ENCODE data around the gene RAB8B. TPM values are rescaled to one million over a fixed set of nuclear protein-coding genes. Genes with fewer than 3 reads are reported as not detected.

The RAB8B gene
- total and polyA plus RNA-seq, 2 experiments from 2014 or later, result 5.1 to 12.4 TPM

- DNase-seq (ENCODE audit: low read depth in 1 of 2, low spot score in 1 of 2), result no peak
- Histone ChIP-seq H3K36me3 (no peaks in the 10 kb centered on the region), H3K4me3 (no peak overlapping the region), H3K27ac (no peak overlapping the region), H3K27me3 (peaks cover 13% of the 10 kb centered on the region), H3K4me1 (ENCODE audit: low read depth) (peaks cover 19% of the 10 kb centered on the region), H3K9me3 (ENCODE audit: low read depth) (no peaks in the 10 kb centered on the region)
- no peak for TF ChIP-seq CTCF (IDR thresholded peaks at IDR 0.05; ENCODE audit: low read depth, low read length)
These were observed 21.0 kb downstream of the RAB8B start for GRCh38 chr15:63210151-63211091.

- Histone ChIP-seq H3K4me3 (no peak overlapping the region), H3K4me1 (ENCODE audit: low read depth) (peaks cover 19% of the 10 kb centered on the region), H3K27ac (no peak overlapping the region), H3K9me3 (ENCODE audit: low read depth) (no peaks in the 10 kb centered on the region), H3K36me3 (no peaks in the 10 kb centered on the region), H3K27me3 (peaks cover 11% of the 10 kb centered on the region)
- DNase-seq (ENCODE audit: low read depth in 1 of 2, low spot score in 1 of 2), result no peak
- no peak for TF ChIP-seq CTCF (IDR thresholded peaks at IDR 0.05; ENCODE audit: low read depth, low read length)
These were observed 21.7 kb downstream of the RAB8B start for GRCh38 chr15:63211092-63211490.

- no peaks in the 10 kb centered on the region for H3K9me3 ChIP-seq (ENCODE audit: low read depth)
- no peak overlapping the region for H3K27ac ChIP-seq
- no peak overlapping the region for H3K4me3 ChIP-seq
- peaks cover 7% of the 10 kb centered on the region for H3K27me3 ChIP-seq
- no peak for DNase-seq (ENCODE audit: low read depth in 1 of 2, low spot score in 1 of 2)
- no peak for TF ChIP-seq CTCF (IDR thresholded peaks at IDR 0.05; ENCODE audit: low read depth, low read length)
- no peaks in the 10 kb centered on the region for H3K36me3 ChIP-seq
- H3K4me1 ChIP-seq (ENCODE audit: low read depth), result peaks cover 19% of the 10 kb centered on the region
These were observed 22.1 kb downstream of the RAB8B start for GRCh38 chr15:63211549-63211948.

- Histone ChIP-seq H3K4me1 (ENCODE audit: low read depth) (peaks cover 23% of the 10 kb centered on the region), H3K36me3 (no peaks in the 10 kb centered on the region), H3K9me3 (ENCODE audit: low read depth) (no peaks in the 10 kb centered on the region), H3K27me3 (peaks cover 7% of the 10 kb centered on the region), H3K27ac (no peak overlapping the region), H3K4me3 (no peak overlapping the region)
- TF ChIP-seq CTCF (IDR thresholded peaks at IDR 0.05; ENCODE audit: low read depth, low read length), result no peak
- peak in 1 of 2 donors; percentile 74 for DNase-seq (ENCODE audit: low read depth in 1 of 2, low spot score in 1 of 2)
These were observed 22.9 kb downstream of the RAB8B start for GRCh38 chr15:63212050-63213004.

DNA sequence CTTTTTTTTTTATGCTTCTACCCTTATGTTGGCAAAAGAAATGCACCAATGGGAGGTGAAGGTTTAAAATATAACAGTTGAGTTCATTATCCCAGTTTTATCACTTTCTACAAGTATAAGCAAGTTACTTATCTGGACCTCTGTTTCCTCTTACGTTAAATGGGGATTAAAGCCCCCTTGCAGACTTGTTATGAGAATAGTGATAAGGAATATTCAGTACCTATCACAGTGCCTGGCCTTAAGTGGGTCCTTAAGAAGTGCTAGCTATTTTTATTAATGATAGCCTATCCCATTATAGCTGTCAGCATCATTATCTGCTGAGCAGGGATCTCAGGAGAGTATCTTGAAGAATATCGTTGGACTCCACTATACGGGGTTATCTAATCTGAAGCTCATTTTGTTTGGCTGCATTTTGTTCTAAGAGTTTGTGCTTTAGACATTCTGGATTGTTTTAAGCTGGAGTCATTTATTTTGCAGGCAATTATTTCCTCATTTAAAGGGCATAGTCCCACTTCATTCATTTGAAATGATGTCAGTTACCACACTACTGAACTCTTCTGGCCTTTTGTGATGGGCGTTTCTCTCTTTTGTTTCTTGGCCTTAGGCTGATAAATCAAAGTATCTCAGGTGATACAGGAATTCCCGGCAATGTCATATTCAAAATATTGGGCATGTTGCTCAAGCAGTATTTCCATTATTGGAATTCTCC, 28.8 kb downstream of the RAB8B start:
- TF ChIP-seq CTCF (IDR thresholded peaks at IDR 0.05; ENCODE audit: low read depth, low read length), result no peak
- no peak overlapping the region for H3K27ac ChIP-seq
- no peaks in the 10 kb centered on the region for H3K9me3 ChIP-seq (ENCODE audit: low read depth)
- H3K4me3 ChIP-seq, result no peak overlapping the region
- peak; percentile 66 to 71 for DNase-seq (ENCODE audit: low read depth in 1 of 2, low spot score in 1 of 2)
- H3K4me1 ChIP-seq (ENCODE audit: low read depth), result peaks cover 24% of the 10 kb centered on the region
- no peaks in the 10 kb centered on the region for H3K36me3 ChIP-seq
- H3K27me3 ChIP-seq, result no peaks in the 10 kb centered on the region

All from cardiac muscle cell (in vitro differentiated cells and primary cell).